Measurements from ENCODE around the gene ATP6AP2.
"Not testable (repeated sequence)": the region's sequence is repeated elsewhere in the genome, so short reads cannot be mapped to it uniquely, and the experiment has no call there.

Gene ATP6AP2

DNA sequence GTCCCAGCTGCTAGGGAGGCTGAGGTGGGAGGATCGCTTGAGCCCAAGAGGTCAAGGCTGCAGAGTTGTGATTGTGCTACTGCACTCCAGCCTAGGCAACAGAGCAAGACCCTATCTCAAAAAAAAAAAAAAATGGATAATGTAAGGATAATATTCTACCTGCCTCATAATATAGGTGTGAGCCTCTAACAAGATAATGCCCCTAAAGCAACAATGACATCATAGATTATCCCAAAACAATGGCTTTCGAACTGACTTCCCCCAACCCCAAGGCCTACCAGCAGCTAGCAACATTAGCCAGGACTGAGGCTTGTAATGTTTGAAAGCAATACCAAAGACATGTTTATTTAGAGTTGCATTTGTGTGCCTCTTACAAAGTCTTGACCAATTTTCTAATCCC is 33.9 kb upstream of the ATP6AP2 start:
- Histone ChIP-seq H3K4me3 (ENCODE audit: low read length) (no peak overlapping the region), H3K27me3 (ENCODE audit: control insufficient read depth, insufficient read depth, low read length) (no peaks in the 10 kb centered on the region), H3K27ac (ENCODE audit: low read length) (no peak overlapping the region), H3K9me3 (ENCODE audit: control insufficient read depth, insufficient read depth, low read length) (no peaks in the 10 kb centered on the region), H3K36me3 (ENCODE audit: control insufficient read depth, insufficient read depth, low read length) (no peaks in the 10 kb centered on the region), H3K4me1 (ENCODE audit: control insufficient read depth, insufficient read depth, low read length) (no peaks in the 10 kb centered on the region)
- DNase-seq (ENCODE audit: low read depth, low spot score): no peak
- WGBS (ENCODE audit: insufficient coverage, insufficient read length): no CpG with 5 or more reads among the region's 2 CpGs

DNA sequence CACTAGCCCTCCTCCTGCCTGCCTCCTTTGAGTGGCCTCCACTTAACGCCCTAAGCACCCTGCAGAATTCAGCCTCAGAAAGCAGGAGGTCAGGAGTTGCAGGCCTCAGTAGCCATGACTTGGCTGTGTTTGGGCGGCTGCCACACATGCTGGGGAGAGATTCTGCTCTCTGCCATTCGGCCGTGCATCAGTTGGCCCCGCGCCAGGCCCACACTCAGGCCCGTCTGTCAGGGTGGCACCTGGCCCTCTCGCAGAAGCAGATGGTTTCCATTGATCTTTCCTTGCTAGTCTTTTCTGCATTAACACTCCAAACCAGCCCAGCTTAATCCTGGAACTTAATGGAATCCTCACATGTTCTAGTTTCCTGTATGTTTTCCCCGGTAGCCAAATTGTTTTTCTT is 30.7 kb upstream of the ATP6AP2 start:
- WGBS (ENCODE audit: insufficient coverage, insufficient read length): no CpG with 5 or more reads among the region's 9 CpGs
- no peaks in the 10 kb centered on the region for H3K27me3 ChIP-seq (ENCODE audit: control insufficient read depth, insufficient read depth, low read length)
- no peak overlapping the region for H3K27ac ChIP-seq (ENCODE audit: low read length)
- no peaks in the 10 kb centered on the region for H3K9me3 ChIP-seq (ENCODE audit: control insufficient read depth, insufficient read depth, low read length)
- no peak for DNase-seq (ENCODE audit: low read depth, low spot score)
- H3K4me3 ChIP-seq (ENCODE audit: low read length): no peak overlapping the region
- H3K36me3 ChIP-seq (ENCODE audit: control insufficient read depth, insufficient read depth, low read length): no peaks in the 10 kb centered on the region
- H3K4me1 ChIP-seq (ENCODE audit: control insufficient read depth, insufficient read depth, low read length): no peaks in the 10 kb centered on the region

DNA sequence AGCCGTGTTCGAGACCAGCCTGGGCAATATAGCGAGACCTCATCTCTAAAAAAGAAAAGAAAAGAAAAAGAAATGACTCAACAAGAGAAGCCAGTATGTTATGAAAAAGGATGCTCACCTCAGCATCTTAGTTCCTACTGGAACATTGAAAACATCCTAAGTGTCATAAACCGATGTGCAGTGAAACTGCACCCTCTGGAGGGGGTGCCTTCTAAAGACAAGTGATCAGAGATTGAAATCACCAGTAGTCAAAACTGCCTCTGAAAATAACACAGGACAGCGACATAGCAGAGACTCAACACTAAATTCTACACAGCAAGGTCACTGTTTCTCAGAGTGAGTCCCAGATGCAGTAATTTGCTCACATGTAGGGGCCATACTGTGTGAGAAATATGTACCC is 28.0 kb upstream of the ATP6AP2 start:
- H3K36me3 ChIP-seq (ENCODE audit: control insufficient read depth, insufficient read depth, low read length): no peaks in the 10 kb centered on the region
- no peak overlapping the region for H3K4me3 ChIP-seq (ENCODE audit: low read length)
- DNase-seq (ENCODE audit: low read depth, low spot score): no peak
- no peak overlapping the region for H3K27ac ChIP-seq (ENCODE audit: low read length)
- no peaks in the 10 kb centered on the region for H3K27me3 ChIP-seq (ENCODE audit: control insufficient read depth, insufficient read depth, low read length)
- no CpG with 5 or more reads among the region's 5 CpGs for WGBS (ENCODE audit: insufficient coverage, insufficient read length)
- no peaks in the 10 kb centered on the region for H3K9me3 ChIP-seq (ENCODE audit: control insufficient read depth, insufficient read depth, low read length)
- no peaks in the 10 kb centered on the region for H3K4me1 ChIP-seq (ENCODE audit: control insufficient read depth, insufficient read depth, low read length)

DNA sequence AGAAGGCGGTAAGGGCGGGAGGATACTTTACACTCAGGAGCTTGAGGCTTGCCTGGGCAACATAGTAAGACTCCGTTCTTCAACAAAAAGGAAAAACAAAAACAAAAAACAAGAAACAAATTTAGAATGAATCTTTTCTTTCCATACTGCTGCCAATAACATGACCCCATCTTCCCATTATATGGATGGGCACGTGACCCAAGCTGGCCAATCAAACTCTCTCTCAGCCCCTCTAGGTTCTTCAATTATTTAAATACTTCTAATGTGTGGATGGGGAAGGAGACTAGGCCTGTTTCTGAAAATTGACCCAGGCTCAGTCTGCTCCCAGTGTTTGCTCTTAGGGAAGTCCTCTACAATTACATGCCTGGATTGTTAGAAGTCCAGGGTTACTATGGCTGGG is 22.2 kb upstream of the ATP6AP2 start:
- Histone ChIP-seq H3K27me3 (ENCODE audit: control insufficient read depth, insufficient read depth, low read length) (no peaks in the 10 kb centered on the region), H3K9me3 (ENCODE audit: control insufficient read depth, insufficient read depth, low read length) (no peaks in the 10 kb centered on the region), H3K4me1 (ENCODE audit: control insufficient read depth, insufficient read depth, low read length) (no peaks in the 10 kb centered on the region), H3K4me3 (ENCODE audit: low read length) (no peak overlapping the region), H3K36me3 (ENCODE audit: control insufficient read depth, insufficient read depth, low read length) (no peaks in the 10 kb centered on the region), H3K27ac (ENCODE audit: low read length) (no peak overlapping the region)
- no CpG with 5 or more reads among the region's 4 CpGs for WGBS (ENCODE audit: insufficient coverage, insufficient read length)
- DNase-seq (ENCODE audit: low read depth, low spot score): no peak

DNA sequence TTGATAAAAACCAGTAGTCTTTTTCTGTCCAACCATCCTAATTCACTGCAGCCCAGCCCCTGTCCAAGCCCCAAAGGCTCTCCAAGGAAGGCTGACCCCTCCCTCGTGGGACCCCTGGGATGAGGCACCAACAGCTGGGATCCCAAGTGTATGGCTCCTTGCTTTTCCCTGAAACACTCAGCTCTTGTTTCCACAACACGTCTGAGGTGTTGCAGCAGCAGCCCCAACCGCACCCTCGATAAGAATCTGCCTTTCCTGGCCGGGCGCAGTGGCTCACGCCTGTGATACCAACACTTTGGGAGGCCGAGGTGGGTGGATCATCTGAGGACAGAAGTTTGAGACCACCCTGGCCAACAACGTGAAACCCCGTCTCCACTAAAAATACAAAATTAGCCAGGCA is 17.0 kb upstream of the ATP6AP2 start:
- Histone ChIP-seq H3K27ac (ENCODE audit: low read length) (no peak overlapping the region), H3K9me3 (ENCODE audit: control insufficient read depth, insufficient read depth, low read length) (no peaks in the 10 kb centered on the region), H3K27me3 (ENCODE audit: control insufficient read depth, insufficient read depth, low read length) (no peaks in the 10 kb centered on the region), H3K36me3 (ENCODE audit: control insufficient read depth, insufficient read depth, low read length) (no peaks in the 10 kb centered on the region), H3K4me3 (ENCODE audit: low read length) (no peak overlapping the region), H3K4me1 (ENCODE audit: control insufficient read depth, insufficient read depth, low read length) (no peaks in the 10 kb centered on the region)
- no CpG with 5 or more reads among the region's 10 CpGs for WGBS (ENCODE audit: insufficient coverage, insufficient read length)
- no peak for DNase-seq (ENCODE audit: low read depth, low spot score)

DNA sequence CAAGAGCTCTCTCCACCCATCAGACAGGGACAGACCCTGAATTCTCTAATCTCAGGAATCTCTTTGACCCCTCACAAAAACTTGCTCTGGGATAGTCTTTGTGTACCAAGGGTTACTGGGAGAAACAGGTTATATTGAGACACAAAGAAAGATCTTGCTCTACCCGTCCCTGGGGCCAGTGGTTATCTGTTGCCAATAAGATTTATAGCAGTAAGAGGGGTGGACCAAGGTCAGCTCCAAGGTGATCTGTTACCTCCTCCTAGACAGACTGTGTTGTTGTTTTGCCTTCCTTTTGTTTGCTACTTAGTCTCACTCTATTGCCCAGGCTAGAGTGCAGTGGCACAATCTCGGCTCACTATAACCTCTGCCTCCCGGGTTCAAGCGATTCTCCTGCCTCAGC is 16.3 kb upstream of the ATP6AP2 start:
- WGBS (ENCODE audit: insufficient coverage, insufficient read length): no CpG with 5 or more reads among the region's 4 CpGs
- no peaks in the 10 kb centered on the region for H3K36me3 ChIP-seq (ENCODE audit: control insufficient read depth, insufficient read depth, low read length)
- H3K27me3 ChIP-seq (ENCODE audit: control insufficient read depth, insufficient read depth, low read length): no peaks in the 10 kb centered on the region
- H3K4me3 ChIP-seq (ENCODE audit: low read length): no peak overlapping the region
- DNase-seq (ENCODE audit: low read depth, low spot score): no peak
- H3K4me1 ChIP-seq (ENCODE audit: control insufficient read depth, insufficient read depth, low read length): no peaks in the 10 kb centered on the region
- H3K9me3 ChIP-seq (ENCODE audit: control insufficient read depth, insufficient read depth, low read length): no peaks in the 10 kb centered on the region
- no peak overlapping the region for H3K27ac ChIP-seq (ENCODE audit: low read length)

DNA sequence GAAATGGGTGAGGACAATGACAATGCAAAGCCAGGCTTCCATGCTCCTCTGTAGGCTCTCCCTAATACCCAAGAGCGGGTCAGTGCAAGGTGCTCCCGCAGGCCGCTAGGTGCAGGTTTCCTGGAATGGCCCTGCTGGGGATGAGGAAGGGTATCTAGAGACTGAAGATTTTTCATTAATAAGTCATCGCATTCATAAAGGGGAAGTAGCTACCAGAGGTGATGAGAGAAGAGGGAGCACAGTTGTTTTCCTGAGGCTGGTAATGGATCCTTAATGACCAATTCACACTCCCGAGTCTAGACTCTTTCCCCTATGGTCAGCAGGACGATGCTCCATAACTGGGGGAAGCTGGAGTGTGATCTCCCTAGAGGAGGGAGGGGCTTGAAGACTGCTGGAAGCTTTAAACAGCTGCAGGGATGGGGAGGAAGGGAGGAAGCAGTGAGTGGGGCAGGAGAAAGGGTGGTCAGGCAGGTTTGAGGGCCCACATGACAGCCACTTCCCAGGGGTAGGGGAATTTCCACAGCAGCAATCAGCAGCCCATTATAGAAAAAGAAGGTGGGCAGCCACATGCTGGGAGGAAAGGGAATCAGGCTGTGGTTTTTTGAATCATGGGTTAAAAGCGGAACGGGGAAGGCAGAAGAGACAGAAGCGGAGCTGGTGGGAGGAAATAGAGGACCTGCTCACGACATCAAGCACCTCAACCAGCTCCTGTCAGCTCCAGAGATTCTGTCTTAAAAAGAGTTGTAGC is 10.2 kb upstream of the ATP6AP2 start:
- no CpG with 5 or more reads among the region's 10 CpGs for WGBS (ENCODE audit: insufficient coverage, insufficient read length)
- Histone ChIP-seq H3K4me3 (ENCODE audit: low read length) (no peak overlapping the region), H3K9me3 (ENCODE audit: control insufficient read depth, insufficient read depth, low read length) (no peaks in the 10 kb centered on the region), H3K27me3 (ENCODE audit: control insufficient read depth, insufficient read depth, low read length) (no peaks in the 10 kb centered on the region), H3K4me1 (ENCODE audit: control insufficient read depth, insufficient read depth, low read length) (no peaks in the 10 kb centered on the region), H3K36me3 (ENCODE audit: control insufficient read depth, insufficient read depth, low read length) (no peaks in the 10 kb centered on the region), H3K27ac (ENCODE audit: low read length) (no peak overlapping the region)
- no peak for DNase-seq (ENCODE audit: low read depth, low spot score)

DNA sequence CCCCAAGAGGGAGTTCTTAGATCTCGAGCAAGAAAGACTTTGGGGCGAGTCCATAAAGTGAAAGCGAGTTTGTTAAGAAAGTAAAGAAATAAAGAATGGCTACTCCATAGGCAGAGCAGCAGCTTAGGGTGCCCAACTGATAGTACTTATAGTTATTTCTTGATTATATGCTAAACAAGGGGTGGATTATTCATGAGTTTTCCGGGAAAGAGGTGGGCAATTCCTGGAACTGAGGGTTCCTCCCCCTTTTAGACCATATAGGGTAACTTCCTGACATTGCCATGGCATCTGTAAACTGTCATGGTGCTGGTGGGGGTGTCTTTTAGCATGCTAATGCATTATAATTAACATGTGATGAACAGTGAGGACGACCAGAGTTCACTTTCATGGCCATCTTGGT is 9.6 kb upstream of the ATP6AP2 start:
- H3K4me1 ChIP-seq (ENCODE audit: control insufficient read depth, insufficient read depth, low read length); H3K4me3 ChIP-seq (ENCODE audit: low read length); H3K9me3 ChIP-seq (ENCODE audit: control insufficient read depth, insufficient read depth, low read length); DNase-seq (ENCODE audit: low read depth, low spot score); H3K27me3 ChIP-seq (ENCODE audit: control insufficient read depth, insufficient read depth, low read length); H3K27ac ChIP-seq (ENCODE audit: low read length); H3K36me3 ChIP-seq (ENCODE audit: control insufficient read depth, insufficient read depth, low read length): not testable (repeated sequence)
- WGBS (ENCODE audit: insufficient coverage, insufficient read length): no CpG with 5 or more reads among the region's 5 CpGs

DNA sequence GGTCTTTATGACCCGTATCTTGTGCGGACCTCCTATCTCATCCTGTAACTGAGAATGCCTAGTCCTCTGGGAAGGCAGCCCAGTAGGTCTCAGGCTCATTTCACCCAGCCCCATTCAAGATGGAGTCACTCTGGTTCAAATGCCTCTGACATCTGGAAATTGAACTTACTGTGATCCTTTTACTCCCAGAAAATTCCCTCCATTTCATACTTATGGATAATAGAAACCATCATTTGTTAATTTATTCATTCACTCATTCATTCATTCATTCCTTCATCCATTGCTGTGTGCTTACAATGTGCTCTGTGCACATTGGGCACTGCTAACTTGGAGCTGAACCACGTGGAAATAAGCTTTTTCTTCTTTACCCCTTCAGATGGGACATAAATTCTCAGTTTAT is 9.2 kb upstream of the ATP6AP2 start:
- Histone ChIP-seq H3K27me3 (ENCODE audit: control insufficient read depth, insufficient read depth, low read length) (no peaks in the 10 kb centered on the region), H3K36me3 (ENCODE audit: control insufficient read depth, insufficient read depth, low read length) (no peaks in the 10 kb centered on the region), H3K4me1 (ENCODE audit: control insufficient read depth, insufficient read depth, low read length) (no peaks in the 10 kb centered on the region), H3K9me3 (ENCODE audit: control insufficient read depth, insufficient read depth, low read length) (no peaks in the 10 kb centered on the region), H3K4me3 (ENCODE audit: low read length) (no peak overlapping the region), H3K27ac (ENCODE audit: low read length) (no peak overlapping the region)
- WGBS (ENCODE audit: insufficient coverage, insufficient read length): no CpG with 5 or more reads among the region's 3 CpGs
- DNase-seq (ENCODE audit: low read depth, low spot score): no peak

DNA sequence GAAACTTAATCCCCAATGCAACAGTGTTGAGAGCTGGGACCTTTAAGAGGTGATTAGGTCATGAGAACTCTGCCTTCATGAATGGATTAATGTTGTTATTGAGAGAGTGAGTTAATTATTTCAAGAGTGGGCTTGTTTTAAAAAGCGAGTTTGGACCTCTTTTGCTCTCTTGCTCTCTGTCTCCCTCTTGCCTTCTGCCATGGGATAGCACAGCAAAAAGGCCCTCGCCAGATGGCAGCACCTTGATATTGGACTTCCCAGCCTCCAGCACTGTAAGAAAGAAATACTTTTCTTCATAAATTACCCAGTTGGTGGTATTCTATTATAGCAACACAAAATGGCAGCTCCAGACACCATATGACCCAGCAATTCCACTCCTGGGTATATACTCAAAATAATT is 7.0 kb upstream of the ATP6AP2 start:
- no peaks in the 10 kb centered on the region for H3K27me3 ChIP-seq (ENCODE audit: control insufficient read depth, insufficient read depth, low read length)
- H3K27ac ChIP-seq (ENCODE audit: low read length): no peak overlapping the region
- no peak overlapping the region for H3K4me3 ChIP-seq (ENCODE audit: low read length)
- H3K36me3 ChIP-seq (ENCODE audit: control insufficient read depth, insufficient read depth, low read length): no peaks in the 10 kb centered on the region
- no peak for DNase-seq (ENCODE audit: low read depth, low spot score)
- H3K9me3 ChIP-seq (ENCODE audit: control insufficient read depth, insufficient read depth, low read length): no peaks in the 10 kb centered on the region
- H3K4me1 ChIP-seq (ENCODE audit: control insufficient read depth, insufficient read depth, low read length): no peaks in the 10 kb centered on the region
- WGBS (ENCODE audit: insufficient coverage, insufficient read length): no CpG with 5 or more reads among the region's 2 CpGs

DNA sequence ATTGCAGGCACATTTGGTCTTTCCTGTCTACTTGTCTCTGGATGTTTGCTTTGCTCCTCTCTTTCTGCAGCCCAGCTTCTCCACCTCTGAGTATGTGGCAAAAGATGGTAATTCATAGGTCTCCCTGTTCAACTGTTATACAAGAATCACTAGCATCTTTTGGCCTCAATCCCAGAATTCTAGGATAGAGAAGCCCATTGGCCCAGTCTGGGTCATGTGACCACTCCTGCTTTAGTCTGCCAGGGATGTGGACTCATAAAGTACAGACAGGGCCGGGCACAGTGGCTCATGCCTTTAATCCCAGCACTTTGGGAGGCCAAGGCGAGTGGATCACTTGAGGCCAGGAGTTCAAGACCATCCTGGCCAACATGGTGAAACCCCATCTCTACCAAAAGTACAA is 5.4 kb upstream of the ATP6AP2 start:
- not testable (repeated sequence) for H3K9me3 ChIP-seq (ENCODE audit: control insufficient read depth, insufficient read depth, low read length); H3K36me3 ChIP-seq (ENCODE audit: control insufficient read depth, insufficient read depth, low read length); H3K27me3 ChIP-seq (ENCODE audit: control insufficient read depth, insufficient read depth, low read length); H3K4me1 ChIP-seq (ENCODE audit: control insufficient read depth, insufficient read depth, low read length); H3K27ac ChIP-seq (ENCODE audit: low read length); DNase-seq (ENCODE audit: low read depth, low spot score); H3K4me3 ChIP-seq (ENCODE audit: low read length)
- no CpG with 5 or more reads among the region's 2 CpGs for WGBS (ENCODE audit: insufficient coverage, insufficient read length)
